Stomach (tissue), 9 donors: Measurements from ENCODE around the gene IL1RAPL2. TPM values are rescaled to one million over a fixed set of nuclear protein-coding genes. Genes with fewer than 3 reads are reported as not detected.
A peak's percentile ranks its signal among the peaks of the same experiment; 100 is the strongest.

ENCODE experiments used
- DNase-seq, 2 donors: peaks; one replicate each; pipeline versions ENCODE4 v3.0.0 to v3.0.0-alpha.2; 2013 to 2019
- H3K27ac ChIP-seq, 5 donors: fragments of 200-600 bp in 4 of 5; sonication (generic) in 4 of 5; one replicate each; pipeline ENCODE4 v1.5.1; 2013 to 2019; ENCODE audit warnings: mild to moderate bottlenecking in 1 of 5, moderate library complexity in 1 of 5
- H3K27me3 ChIP-seq, 3 donors: fragments of 200-600 bp; sonication (generic); one replicate each; pipeline ENCODE4 v1.5.1; 2017 to 2019; ENCODE audit warnings: mixed run types in 1 of 3
- H3K36me3 ChIP-seq, 4 donors: fragments of 200-600 bp; sonication (generic); 1 replicate in 3 of 4; 2 replicates in 1 of 4; pipeline ENCODE4 v1.5.1; 2016 to 2019
- H3K4me1 ChIP-seq, 4 donors: fragments of 200-600 bp; sonication (generic); one replicate each; pipeline ENCODE4 v1.5.1; 2016 to 2019
- H3K4me3 ChIP-seq, 4 donors: fragments of 200-600 bp; sonication (generic) in 3 of 4; one replicate each; pipeline ENCODE4 v1.5.1; 2016 to 2019; ENCODE audit warnings: mild to moderate bottlenecking in 1 of 4
- H3K9me3 ChIP-seq, 4 donors: fragments of 200-600 bp; sonication (generic); one replicate each; pipeline ENCODE4 v1.5.1; 2016 to 2019
- EP300 ChIP-seq: sonication (generic); formaldehyde crosslinking; IDR thresholded peaks from one replicate; pipeline ENCODE4 v1.6.1; 2017; ENCODE audit warnings: antibody characterized with exemption
- POLR2A ChIP-seq, 4 donors: fragments of 450-650 bp; IDR thresholded peaks; one replicate each; pipeline ENCODE4 v1.6.1; 2016; ENCODE audit warnings: antibody characterized with exemption in 4 of 4, control low read depth in 2 of 4, mild to moderate bottlenecking in 1 of 4, moderate library complexity in 1 of 4
- POLR2AphosphoS5 ChIP-seq, 3 donors: sonication (generic); formaldehyde crosslinking; IDR thresholded peaks; one replicate each; pipeline ENCODE4 v1.6.1; 2016; ENCODE audit warnings: antibody characterized with exemption in 3 of 3
- WGBS, 5 donors: extraction: QIAGEN DNeasy Blood & Tissue Kit in 3 of 5; methylation state at CpG; one replicate each; pipeline versions ENCODE4 v1.1.5 to v1.1.7; 2013 to 2018; 5-methylcytosine and 5-hydroxymethylcytosine counted together
- intact Hi-C: fragments of 100-400 bp; cut with DNase I; formaldehyde crosslinking; loops from one replicate; pipeline ENCODE4 v1.15.1; 2023; ENCODE audit warnings: low total_unique reads
- polyA plus RNA-seq, 3 donors: library from polyadenylated mRNA; stranded (reverse); fragments of 200-250 nt; gene quantifications; one replicate each; pipeline ENCODE4 v1.2.3, GENCODE V29; 2013
- total RNA-seq, 5 donors: library from RNA; depleted of rRNA; stranded (reverse); fragments of >200 nt; gene quantifications; one replicate each; pipeline versions ENCODE4 v1.1.0 to v1.2.3, GENCODE V29; 2014 to 2016
- TF ChIP-seq, protein P1 (sequence below), 7 experiments: fragments of 450-650 bp in 4 of 7; fragments of 200-600 bp in 3 of 7; sonication (generic) in 3 of 7; IDR thresholded peaks; one replicate each; pipeline ENCODE4 v1.5.1; 2016 to 2019; ENCODE audit warnings: antibody characterized with exemption in 7 of 7, control low read depth in 2 of 7, mild to moderate bottlenecking in 1 of 7
- donor health status: healthy with polysubstance abuse.
- donor health status: Bipolar disorder and iron deficiency.
- donor health status: healthy.

The IL1RAPL2 gene
- total and polyA plus RNA-seq, 8 donors: 1.1 TPM; not detected in 7

- Histone ChIP-seq H3K9me3 (no peaks in the 10 kb centered on the region), H3K27ac (no peak overlapping the region), H3K36me3 (no peaks in the 10 kb centered on the region), H3K4me3 (no peak overlapping the region), H3K4me1 (no peaks in the 10 kb centered on the region), H3K27me3 (peaks cover 0 to 7% (median 0%) of the 10 kb centered on the region in 3 donors)
- DNase-seq: no peak
- 74 to 89% (median 86%) methylated on average over 1 of the region's 1 CpG for WGBS, 5 donors
- intact Hi-C loops: no loop called here
- TF ChIP-seq POLR2AphosphoS5 (IDR thresholded peaks at IDR 0.05) (no peak), EP300 (no peak), POLR2A (IDR thresholded peaks at IDR 0.05) (no peak)
- TF ChIP-seq, protein P1, sequence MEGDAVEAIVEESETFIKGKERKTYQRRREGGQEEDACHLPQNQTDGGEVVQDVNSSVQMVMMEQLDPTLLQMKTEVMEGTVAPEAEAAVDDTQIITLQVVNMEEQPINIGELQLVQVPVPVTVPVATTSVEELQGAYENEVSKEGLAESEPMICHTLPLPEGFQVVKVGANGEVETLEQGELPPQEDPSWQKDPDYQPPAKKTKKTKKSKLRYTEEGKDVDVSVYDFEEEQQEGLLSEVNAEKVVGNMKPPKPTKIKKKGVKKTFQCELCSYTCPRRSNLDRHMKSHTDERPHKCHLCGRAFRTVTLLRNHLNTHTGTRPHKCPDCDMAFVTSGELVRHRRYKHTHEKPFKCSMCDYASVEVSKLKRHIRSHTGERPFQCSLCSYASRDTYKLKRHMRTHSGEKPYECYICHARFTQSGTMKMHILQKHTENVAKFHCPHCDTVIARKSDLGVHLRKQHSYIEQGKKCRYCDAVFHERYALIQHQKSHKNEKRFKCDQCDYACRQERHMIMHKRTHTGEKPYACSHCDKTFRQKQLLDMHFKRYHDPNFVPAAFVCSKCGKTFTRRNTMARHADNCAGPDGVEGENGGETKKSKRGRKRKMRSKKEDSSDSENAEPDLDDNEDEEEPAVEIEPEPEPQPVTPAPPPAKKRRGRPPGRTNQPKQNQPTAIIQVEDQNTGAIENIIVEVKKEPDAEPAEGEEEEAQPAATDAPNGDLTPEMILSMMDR (IDR thresholded peaks at IDR 0.05): no peak
Observed at GRCh38 chrX:105263801-105264200, 697.8 kb downstream of the IL1RAPL2 start.

GRCh38 chrX:105265093-105265492, 699.1 kb downstream of the IL1RAPL2 start:
- Histone ChIP-seq H3K36me3 (no peaks in the 10 kb centered on the region), H3K27me3 (peaks cover 0 to 7% (median 0%) of the 10 kb centered on the region in 3 donors), H3K4me1 (no peaks in the 10 kb centered on the region), H3K9me3 (no peaks in the 10 kb centered on the region), H3K4me3 (no peak overlapping the region), H3K27ac (no peak overlapping the region)
- WGBS, 5 donors: 62 to 84% (median 72%) methylated on average over 3 of the region's 3 CpGs
- peak in 1 of 2 donors; percentile 23 for DNase-seq
- TF ChIP-seq, protein P1 (IDR thresholded peaks at IDR 0.05): no peak
- TF ChIP-seq POLR2A (IDR thresholded peaks at IDR 0.05): no peak
- TF ChIP-seq POLR2AphosphoS5 (IDR thresholded peaks at IDR 0.05): no peak
- no peak for TF ChIP-seq EP300
- intact Hi-C loops: no loop called here

GRCh38 chrX:105266456-105266855, 700.5 kb downstream of the IL1RAPL2 start:
- no peak overlapping the region for H3K27ac ChIP-seq
- no peak for TF ChIP-seq POLR2A (IDR thresholded peaks at IDR 0.05)
- TF ChIP-seq, protein P1 (IDR thresholded peaks at IDR 0.05): no peak
- TF ChIP-seq EP300: no peak
- no peak for TF ChIP-seq POLR2AphosphoS5 (IDR thresholded peaks at IDR 0.05)
- 82 to 97% (median 86%) methylated on average over 1 of the region's 1 CpG for WGBS, 5 donors
- H3K36me3 ChIP-seq: no peaks in the 10 kb centered on the region
- no peaks in the 10 kb centered on the region for H3K9me3 ChIP-seq
- no peak overlapping the region for H3K4me3 ChIP-seq
- no peak for DNase-seq
- H3K27me3 ChIP-seq: no peaks in the 10 kb centered on the region
- intact Hi-C loops: no loop called here
- H3K4me1 ChIP-seq: no peaks in the 10 kb centered on the region

DNA sequence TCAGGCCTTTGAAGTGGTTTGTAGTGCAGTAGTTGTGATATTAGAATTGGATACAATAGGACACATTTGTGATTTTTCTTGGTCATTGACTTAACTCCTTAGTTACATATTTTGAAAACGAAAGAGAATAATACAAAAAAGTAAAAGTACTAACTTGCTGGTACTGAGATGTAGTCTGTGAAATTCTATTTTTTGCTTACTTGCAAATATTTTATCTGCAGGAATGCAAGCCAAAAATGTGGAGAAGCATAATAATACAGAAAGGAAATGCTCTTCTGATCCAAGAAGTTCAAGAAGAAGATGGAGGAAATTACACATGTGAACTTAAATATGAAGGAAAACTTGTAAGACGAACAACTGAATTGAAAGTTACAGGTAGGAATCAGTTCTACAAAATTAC, 701.2 kb downstream of the IL1RAPL2 start:
- Histone ChIP-seq H3K9me3 (no peaks in the 10 kb centered on the region), H3K36me3 (no peaks in the 10 kb centered on the region), H3K27ac (no peak overlapping the region), H3K4me1 (no peaks in the 10 kb centered on the region), H3K4me3 (no peak overlapping the region), H3K27me3 (no peaks in the 10 kb centered on the region)
- intact Hi-C loops: no loop called here
- TF ChIP-seq POLR2A (IDR thresholded peaks at IDR 0.05): no peak
- TF ChIP-seq, protein P1 (IDR thresholded peaks at IDR 0.05): no peak
- no peak for TF ChIP-seq POLR2AphosphoS5 (IDR thresholded peaks at IDR 0.05)
- no peak for TF ChIP-seq EP300
- WGBS, 5 donors: 63 to 91% (median 72%) methylated on average over 2 of the region's 2 CpGs
- DNase-seq: no peak
